ELF-1 (cell line): ENCODE data around the gene MAGI1.

ENCODE experiments used
- DNase-seq: peaks from one replicate; pipeline ENCODE4 v3.0.0-alpha.2; 2016; ENCODE audit warnings: low read depth, low spot score

Gene MAGI1

DNA sequence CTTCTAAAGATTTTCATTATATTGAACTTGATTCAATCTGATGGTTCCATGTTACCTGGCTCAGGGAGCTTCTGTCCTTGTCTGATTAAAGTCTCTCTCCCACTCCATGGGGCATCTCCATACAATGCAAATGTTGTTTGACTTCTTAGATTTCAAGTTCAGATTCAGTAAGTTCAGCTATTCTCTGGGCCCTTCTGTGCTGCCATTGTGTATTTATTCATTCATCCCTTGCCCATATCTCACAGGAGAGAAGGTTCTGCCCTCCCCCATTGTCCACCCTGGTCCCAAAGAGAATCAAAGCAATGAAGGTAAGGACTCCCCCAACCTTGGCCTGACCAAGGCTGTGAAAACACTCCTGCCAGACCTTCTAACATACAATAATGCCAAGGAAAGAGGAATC lies 669.9 kb downstream of the MAGI1 start:
- no peak for DNase-seq

GRCh38 chr3:65362688-65363087 lies 676.0 kb downstream of the MAGI1 start:
- no peak for DNase-seq

DNA sequence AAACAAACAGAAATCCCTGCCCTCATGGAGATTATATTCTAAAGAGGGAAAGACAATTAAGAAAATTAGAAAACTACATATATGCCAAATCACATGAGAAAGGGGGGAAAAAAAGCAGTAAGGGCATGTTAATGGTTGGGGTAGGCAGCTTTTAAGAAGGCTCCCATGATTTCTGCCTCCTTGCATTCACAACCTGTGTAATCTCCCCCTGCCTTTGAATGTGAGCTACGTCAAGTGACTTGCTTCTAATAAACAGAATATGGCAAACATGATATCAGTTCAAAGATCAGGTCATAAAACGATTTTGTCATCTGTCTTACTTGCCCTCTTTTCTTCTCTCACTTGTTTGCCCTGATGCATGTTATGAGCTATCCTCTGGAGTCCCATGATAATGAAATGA lies 677.3 kb downstream of the MAGI1 start:
- no peak for DNase-seq

DNA sequence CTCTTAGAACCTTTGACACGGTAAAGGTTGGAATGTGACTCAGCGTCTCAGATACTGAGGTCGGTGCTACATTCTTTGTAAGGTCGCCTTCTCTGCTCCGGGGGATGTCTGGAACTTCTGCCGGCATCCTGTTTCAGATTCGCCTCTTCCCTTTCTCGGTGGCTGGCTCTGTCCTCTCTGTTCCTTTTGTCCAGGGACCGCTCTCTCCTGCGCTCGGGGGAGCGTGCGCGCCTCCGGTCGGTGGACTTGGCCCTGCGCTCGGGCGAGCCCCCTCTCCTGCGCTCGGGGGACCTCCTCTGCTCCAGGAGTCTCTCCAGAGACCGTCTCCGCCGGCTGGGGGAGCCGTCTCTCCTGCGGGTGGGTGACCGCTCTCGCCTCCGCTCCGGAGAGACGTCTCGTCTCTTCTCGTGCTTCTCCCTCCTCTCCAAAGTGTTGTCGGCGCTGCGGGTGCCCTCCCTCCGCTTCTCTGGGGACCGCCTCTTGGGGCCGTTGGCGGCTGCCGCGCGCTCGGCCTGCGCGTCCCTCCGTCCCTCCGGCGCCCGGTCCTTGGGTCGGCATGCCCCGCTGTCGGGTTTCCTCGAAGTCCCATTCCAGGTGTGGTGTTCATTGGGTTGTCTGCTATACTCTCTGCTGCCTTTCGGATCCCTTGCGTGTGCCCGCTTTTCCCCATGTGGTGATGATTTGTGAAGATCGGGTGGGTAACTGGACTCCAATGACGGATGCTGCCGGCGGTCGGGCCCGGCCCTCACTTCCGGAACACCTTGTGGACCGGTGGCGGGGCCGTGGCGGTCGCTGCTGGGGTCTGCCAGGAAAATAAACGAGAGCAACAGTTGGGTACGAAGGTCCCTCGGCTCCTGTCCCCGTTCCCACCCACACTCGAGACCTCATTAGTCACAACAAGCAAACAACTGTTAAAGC lies 682.1 kb downstream of the MAGI1 start:
- peak; percentile 87 for DNase-seq

DNA sequence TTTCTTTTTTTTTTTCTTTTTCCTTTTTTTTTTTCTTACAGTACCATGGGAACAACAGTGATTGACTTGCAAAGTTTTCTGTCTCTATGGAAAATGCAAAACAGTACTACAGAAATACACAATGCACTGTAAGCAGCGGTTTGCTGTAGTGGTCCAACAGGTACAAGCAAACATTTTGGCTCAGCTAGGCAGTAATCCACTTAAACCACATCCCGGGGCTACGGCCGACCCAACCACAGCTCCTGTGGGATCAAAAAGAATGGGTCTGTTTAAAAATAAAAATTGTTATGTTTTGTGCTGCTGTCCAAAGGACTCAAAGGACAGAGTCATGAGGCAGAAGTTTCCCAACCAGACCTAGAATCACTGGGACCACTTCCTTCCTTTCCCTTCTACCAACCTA lies 683.8 kb downstream of the MAGI1 start:
- no peak for DNase-seq

DNA sequence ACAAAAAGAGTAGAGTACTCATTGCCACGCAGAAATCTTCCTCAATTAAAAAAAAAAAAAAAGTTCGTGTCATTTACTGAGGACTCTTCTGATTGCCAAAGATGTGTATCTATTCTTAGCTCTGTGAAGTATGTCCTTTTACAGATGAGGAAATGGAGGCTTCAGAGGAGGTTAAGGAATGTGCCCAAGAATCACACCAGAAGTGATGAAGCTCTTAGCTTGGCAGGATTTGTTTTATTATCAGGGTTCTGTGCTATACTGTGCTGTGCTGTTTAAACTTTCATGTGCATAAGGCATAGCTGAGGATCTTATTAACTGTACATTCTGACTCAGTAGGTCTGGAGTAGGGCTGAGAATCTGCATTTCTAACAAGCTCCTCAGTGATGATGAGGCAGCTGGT lies 685.8 kb downstream of the MAGI1 start:
- no peak for DNase-seq

- DNase-seq, result no peak
These were observed 687.0 kb downstream of the MAGI1 start for GRCh38 chr3:65351753-65352152.

GRCh38 chr3:65350801-65351476 lies 687.8 kb downstream of the MAGI1 start:
- no peak for DNase-seq

DNA sequence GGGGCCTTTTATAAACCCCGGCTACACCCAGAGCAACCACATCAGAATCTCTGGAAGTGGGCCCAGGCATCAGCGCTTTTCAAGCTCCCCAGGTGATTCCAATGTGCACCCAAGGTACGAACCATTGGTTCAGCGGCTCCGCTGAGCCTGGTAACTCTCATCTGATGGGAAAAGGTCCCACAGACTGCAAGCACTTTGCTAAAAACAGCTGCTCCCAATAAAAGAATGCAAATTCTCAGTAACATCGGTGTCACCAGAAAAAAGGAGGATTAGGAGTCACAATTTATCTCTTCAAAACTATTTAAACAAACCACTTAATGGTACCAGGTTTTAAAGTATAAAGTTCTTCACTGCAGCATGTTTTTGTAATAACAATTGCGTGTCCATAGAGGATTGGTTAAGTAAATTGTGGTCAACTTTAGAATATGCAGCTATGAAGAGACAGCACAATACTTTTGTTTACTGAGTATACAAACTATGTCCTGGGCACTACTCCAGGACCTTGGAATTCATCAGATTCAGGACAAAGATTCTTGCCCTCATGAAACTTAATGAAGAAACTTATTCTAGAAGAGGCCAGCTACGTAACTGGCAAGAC lies 690.2 kb downstream of the MAGI1 start:
- no peak for DNase-seq

DNA sequence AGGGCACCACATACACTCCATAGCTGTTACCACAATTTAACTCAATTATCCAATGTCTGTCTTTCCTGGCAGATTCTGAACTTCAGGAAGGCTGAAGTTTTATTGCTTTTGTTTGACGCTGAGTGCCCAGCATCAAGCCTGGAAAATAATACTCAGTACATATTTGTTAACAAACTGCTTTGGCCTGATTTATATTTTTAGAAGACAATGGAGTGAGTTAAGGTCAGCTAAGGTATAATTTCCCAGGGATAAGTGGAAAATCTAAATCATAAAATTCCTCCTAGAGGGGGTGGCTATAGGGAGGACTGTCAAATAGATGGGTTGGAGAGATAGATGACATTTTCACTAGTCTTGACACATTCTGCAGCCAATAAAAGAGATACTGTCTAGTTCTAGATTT lies 691.6 kb downstream of the MAGI1 start:
- no peak for DNase-seq

DNA sequence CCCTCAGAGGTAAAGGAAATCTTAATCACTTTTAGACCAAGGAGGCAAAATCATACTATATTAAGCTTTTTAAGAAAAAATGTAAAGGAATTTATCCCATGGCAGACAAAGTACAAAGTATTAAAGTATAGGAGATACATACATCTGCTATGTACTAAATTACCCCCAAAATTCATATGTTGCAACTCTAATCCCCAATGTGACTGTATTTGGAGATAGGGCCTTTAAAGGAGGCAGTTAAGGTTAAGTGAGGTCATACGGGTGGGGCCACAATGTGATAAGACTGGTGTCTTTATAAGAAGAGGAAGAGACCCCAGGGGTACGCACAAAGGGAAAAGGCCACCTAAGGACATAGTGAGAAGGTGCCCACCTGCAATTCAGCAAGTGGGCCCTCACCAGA lies 693.9 kb downstream of the MAGI1 start:
- DNase-seq, result no peak

DNA sequence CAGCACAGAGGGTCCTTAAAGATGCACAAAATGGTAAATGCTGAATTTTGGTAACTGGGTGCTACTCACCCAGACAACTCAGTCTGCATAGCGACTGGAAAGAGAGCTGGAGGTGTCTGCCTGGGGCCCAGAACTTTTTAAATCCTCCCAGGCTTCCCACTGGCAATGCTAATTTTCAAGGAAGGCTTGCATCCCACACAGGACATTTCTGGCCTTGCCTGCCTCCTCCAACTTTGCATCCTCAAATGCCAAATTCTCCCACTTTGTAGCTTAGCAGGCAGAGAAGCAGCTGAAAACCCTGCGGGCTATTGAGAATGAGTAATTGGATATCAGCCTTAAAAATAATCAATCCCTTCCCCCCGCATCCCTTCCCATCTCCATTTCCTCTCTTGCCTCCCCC lies 694.3 kb downstream of the MAGI1 start:
- peak; percentile 7 for DNase-seq

DNA sequence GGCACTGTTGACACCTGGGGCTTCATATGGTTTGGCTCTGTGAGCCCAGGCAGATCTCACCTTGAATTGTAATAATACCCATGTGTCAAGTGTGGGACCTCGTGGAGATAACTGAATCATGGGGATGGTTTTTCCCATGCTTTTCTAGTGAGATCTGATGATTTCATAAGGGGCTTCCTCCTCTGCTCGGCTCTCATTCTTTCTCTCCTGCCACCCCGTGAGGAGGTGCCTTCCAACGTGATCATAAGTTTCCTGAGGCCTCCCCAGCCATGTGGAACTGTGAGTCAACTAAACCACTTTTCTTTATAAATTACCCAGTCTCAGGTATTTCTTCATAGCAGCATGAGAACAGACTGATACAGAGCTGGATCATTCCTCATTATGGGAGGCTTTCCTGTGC lies 695.0 kb downstream of the MAGI1 start:
- no peak for DNase-seq

DNA sequence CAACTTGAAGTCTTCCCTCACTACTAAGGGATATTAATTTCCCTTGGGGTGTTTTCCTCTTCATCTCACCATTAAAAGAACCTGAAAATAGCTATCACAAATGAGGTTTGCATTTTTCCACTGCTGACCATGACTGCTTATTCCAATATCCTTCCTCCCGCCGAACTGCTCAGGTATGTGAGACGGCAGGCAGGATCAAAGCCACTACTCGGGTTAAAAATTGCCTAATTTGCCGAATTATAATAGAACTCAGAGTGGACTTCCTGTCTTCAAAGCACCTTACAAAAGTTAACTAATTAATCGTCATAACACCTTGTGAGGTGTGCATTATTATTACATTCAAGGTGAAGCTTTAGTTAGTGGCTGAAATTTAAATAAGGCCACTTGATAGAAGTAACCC lies 695.7 kb downstream of the MAGI1 start:
- no peak for DNase-seq

- DNase-seq, result peak; percentile 80
These were observed 696.5 kb downstream of the MAGI1 start for GRCh38 chr3:65342084-65342683.

GRCh38 chr3:65339192-65339740 lies 699.5 kb downstream of the MAGI1 start:
- DNase-seq, result no peak

DNA sequence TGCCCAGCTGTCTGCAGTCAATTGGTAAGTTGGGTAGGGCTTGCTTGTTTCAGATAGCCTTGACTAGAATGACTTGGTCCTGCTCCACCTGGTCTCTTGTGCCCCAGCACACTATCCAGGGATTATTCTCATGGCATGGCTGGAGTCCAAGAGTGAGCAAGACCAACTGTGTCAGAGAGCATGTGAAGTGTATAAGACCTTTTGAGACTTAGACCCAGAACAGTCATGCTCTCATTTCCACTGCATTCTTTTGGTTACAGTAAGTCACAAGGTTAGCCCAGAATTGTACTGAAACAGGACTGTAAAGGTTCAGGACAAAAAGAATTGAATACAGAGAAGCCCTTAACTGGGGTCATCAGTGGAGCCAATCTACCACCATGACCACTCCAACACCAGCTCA lies 700.1 kb downstream of the MAGI1 start:
- DNase-seq, result no peak

DNA sequence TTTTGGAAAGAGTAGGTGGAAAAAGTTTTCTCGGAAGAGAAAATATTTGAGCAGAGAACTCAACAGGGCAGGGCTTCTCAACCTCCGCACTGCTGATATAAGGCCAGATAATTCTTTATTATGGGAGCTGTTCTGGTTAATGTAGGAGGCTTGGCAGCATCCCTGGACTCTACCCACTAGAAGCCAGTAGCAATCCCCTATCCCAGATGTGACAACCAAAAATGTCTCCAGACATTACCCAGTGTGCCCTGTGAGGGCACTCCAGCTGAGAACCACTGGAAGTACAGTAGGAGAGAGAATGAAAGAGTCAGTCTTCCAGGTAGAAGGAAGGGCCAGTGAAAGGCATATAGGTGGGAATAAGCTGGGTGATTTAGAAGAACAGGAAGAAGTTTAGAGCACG lies 703.1 kb downstream of the MAGI1 start:
- no peak for DNase-seq

GRCh38 chr3:65334045-65334665 lies 704.6 kb downstream of the MAGI1 start:
- DNase-seq, result peak; percentile 7

GRCh38 chr3:65331730-65332129 lies 707.0 kb downstream of the MAGI1 start:
- DNase-seq, result peak; percentile 18

DNA sequence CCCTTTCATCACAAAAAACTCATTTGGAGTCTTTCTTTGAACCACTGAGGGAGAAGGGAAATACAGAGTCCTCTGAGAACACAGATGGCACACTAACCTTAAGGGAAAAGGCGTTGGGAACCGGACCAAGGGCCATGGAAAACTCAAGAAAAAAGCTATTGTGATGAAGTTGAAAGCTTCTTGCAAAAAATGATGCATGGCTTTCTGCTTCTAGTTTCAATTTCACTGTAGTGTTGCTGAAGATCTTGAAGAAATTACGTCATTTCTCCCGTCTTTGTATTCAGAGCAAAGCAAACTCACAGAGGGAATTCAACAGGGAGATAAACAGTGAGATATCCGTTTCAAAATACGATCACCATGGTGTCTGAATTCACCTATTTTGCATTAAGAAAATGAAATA lies 708.6 kb downstream of the MAGI1 start:
- DNase-seq, result no peak

DNA sequence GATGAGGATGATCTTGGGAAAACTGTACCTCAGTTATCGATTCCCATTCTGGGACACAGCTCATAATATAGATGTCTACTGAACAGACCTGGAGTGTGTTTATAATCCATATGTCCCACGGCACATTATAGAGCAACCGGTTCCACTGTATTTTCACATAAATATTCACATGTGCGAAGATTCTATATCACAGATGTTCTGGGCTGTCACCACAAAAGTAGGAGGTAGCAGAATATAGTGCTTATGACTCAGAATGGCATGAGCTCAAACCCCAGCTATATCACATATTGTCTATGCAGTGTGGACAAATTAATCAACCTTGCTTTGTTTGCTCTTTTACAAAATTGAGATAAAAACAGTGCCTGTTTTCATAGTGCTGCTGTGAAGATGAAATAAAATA lies 710.6 kb downstream of the MAGI1 start:
- DNase-seq, result no peak
